Colon (tissue), 2 donors: ENCODE measurements around the gene COPB2.
"Not testable (repeated sequence)": the region's sequence is repeated elsewhere in the genome, so short reads cannot be mapped to it uniquely, and the experiment has no call there.

Experiments used
- FAIRE-seq: peaks from 2 replicates; lab custom pipeline; 2012; peaks lifted over from hg19 to GRCh38; lab: Jason Lieb, UNC
- donor health status: control.
- donor health status: control.

COPB2 gene

DNA sequence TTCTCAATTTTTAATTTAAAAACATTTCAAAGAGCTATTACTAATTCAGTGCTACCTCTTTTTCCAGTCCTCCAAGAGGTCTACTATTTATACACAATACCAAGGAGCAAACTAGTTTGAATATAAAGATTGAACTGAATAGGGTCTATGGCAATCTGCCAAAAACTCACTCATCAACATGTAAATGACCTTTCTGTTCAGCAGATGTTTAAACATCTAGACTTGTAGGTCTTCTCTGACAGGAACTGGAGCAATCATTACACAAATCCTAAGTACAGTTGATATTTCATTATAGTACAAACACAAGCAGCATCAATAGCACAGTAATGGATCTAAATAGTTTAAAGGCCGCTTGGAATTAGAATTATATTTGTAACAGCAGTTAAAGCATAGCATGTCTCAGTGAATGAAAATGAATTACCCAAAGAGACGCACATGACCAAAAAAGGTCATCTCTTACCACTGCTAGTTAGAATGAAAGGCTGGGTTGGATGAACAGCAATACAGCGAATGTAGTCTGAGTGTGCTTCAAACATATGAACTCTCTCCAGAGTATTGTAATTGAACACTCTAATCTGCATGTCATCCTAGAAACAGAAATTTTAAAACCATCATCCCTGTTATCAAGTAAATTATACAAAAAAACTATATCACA, 10.7 kb downstream of the COPB2 start:
- FAIRE-seq = no peak

DNA sequence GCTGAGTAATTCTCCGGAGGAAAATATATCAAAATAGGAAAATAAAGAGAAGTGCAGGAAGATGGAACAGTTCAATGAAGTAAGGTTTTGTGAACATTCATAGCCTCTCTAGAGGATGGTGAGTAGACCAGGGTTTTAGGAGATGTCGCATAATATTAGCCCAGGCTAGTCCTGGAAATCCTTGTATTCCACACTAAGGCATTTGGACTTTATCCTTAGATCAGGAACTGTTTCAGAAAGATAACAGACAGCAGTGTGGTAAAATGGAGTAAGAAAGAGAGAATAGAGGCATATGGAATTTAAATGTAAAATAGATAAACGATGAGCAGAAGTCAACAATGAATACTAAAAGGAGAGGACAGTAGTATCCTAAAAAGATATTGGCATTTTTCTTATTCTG, 12.1 kb downstream of the COPB2 start:
- FAIRE-seq = no peak

DNA sequence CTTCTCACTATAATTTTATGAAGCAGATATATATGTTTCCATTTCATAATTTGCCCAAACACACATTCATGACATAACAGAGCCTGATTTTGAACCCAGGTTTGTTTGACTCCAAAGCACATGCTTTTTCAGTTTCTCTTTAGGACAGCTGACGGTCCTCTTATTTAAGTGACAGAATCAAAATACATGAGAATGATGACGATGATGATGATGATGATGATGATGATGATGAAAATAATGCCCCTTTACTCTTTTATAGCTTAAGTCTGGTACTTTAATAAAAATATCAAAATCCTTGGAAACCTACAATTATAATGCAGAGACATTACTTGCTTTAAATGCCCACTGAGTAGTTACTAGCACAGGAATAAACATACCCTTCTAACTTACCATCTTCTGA, 15.3 kb downstream of the COPB2 start:
- no peak for FAIRE-seq

DNA sequence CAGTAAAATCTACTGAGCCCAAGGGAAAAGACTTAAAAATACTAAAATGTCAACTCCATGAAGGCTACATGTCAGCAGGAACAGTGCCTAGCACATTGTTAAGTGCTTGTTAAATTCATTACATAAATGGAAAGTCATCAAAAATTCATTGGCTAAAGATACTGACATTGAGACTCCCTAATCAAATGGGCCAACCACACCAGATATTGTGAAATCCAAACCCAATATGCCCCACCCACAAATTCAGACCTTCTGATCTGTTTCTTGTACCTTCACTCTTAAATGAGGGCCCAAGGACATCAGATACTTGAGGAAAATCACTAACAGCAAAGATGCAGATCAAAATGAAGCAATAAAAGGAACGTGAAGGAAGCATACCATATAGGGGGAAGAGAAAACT, 24.9 kb downstream of the COPB2 start:
- no peak for FAIRE-seq

DNA sequence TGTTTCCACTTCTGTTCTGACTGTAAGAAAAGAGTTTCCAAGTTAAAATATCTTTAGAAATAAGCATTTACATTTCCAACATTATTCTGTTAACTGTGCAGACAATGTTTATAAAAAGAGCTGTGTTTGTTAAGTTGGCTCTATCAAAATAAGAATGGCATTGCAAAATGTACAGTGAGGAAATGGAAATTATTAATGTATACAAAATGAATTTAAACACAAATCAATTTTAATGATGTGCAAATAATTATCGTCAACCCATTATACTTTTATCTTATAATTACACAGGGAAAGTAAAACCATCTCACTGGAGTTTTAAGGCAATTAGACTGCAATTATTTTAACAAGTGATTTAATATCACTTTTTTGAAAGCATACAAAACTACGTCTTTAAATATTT, 28.2 kb downstream of the COPB2 start:
- FAIRE-seq = no peak

DNA sequence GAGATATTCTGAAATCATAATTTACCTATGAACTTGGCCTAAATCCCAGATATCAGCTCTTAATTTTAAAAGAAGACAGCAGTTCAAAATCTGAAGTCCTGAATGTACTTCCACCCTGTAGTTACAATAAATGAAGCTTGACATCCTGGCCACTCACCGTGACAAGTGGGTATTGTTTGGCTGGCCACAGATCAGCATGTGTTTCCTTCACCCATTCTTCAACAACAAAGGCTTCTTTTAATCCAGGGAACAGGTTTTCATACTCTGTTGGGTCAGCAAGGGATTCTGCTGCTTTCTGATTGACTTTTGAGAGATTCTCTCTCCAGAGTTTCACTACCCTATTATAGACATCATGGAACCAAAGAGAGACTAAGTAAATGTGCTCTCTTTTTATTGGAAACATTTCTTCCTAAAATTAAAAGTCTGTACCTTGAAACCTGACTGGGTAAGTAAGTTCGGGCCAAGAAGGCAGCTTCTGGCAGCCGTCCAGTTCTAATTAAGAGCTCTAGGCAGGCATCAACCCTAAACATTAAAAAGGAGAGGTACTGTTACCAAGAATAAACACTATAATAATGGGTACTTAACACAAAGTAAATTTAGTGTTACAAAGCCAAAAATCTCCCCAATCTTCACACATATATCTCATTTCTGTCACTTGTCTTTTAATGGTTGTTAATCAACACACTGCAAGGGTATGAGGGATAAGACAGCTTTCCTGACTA, 30.4 kb downstream of the COPB2 start:
- no peak for FAIRE-seq

DNA sequence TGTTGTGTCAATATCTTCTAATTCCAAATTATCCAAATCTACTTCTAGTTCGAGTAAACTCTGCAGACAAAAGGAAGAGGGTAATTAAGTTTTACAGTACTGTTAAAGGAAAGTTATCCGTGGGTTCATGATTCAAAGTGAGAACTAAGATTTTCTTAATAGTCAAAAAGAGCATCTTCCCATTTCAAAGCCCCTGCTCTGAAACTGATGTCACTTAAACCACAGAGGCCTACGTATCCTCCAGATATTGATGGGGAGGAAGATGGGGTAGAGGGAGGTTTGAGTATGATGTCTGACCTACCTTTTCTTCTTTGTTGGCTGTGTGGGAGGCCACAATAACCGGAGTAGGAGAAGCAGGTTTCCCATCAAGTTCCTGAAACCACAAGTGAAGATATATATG, 31.5 kb downstream of the COPB2 start:
- no peak for FAIRE-seq

DNA sequence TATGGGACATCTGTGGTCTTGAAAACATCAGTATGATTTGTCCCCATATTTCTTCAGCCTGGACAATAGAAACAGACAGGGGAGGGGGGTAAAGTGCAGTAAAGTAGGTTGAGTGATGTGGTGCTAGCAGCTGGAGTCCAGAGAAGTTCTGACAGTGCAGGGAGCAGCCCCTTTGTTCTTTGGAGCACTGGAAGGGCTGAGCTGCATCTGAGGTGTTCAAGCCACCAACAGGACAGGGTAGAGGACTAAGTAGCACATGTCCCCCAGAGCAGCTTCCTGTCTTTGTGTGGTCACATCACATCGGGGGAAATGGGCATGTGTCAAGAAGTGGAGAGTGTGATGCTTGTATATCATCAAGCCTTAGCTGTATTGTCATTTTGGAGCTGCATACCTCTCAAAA, 33.6 kb downstream of the COPB2 start:
- FAIRE-seq = no peak

DNA sequence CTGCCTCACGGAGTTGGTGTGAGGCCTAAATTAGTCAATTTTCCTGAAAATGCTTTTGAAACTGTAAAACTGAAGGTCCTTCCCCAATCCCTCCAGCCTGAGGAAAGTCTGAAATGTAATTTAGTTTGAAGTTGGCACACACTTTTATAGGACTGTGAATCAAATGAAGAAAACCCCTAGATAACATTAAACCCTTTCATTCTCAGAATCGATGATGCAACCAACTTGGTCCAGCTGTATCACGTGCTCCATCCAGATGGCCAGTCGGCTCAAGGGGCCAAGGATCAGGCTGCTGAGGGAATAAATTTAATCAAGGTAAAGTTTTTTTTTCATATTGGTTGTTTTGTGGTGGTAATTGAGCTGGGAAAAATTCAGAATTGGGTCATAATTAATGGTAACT, 34.0 kb downstream of the COPB2 start:
- no peak for FAIRE-seq

DNA sequence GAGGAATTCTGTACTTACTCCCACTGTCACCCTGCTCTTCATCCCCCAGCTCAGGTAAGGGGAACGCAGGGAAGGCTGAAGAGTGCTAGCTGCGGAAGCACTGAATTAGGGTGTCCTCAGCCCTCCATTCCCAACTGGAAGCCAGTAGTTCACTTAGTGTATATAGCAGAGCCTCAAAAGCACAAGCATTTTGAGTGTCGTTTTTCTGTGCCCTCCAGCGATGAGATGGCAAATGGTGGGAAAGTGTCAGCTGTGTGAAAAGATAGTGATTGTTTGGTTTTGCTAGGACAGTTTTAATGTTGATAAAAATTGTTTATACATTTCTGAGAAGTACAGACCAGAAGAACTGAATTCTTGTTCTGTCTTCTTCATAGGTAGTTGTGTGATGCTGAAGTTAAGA, 34.8 kb downstream of the COPB2 start:
- FAIRE-seq = no peak

DNA sequence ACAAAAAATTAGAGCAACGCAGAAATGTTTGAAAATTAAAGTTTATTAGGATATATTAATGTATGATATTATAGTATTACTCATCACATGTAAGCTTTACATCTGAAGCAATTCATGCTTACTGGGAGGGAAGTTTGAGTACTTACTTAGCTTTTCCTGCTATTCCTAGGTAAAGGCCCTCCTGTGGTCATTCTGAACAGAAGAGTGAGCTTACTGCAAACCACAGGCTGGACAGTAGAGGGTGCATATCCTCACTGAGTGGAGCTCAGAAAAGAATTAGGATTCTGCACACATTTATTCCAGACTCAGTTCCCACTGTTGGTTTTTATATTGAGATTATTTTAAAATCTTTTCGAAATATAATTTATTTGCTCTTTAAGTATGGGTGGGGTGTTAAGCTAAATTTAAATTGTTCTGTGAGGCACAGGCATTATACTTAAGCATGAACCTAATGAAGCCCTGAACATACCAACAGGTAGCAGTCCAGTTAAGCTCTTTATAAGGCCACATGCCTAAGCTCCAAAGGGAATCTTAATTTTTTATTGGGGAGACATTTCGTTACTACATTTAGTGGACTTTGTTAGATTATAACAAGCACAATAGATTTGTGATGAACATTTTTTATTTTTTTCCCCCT, 35.4 kb downstream of the COPB2 start:
- no peak for FAIRE-seq

DNA sequence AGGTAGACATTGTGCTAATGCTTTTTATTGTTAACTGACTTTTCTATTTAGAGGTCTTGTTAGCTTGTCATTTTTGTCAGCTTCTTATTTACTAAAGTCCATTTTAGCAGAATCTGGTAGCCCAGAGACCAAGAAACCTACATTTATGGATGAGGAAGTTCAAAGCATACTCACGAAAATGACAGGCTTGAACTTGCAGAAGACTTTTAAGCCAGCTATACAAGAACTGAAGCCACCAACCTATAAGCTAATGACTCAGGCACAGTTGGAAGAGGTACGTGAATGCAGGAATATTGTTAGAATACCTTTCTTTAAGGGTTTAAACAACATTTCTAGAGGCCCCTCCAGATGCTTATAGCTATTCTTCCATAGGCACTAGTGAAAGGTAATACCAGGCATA, 42.7 kb downstream of the COPB2 start:
- FAIRE-seq = no peak

DNA sequence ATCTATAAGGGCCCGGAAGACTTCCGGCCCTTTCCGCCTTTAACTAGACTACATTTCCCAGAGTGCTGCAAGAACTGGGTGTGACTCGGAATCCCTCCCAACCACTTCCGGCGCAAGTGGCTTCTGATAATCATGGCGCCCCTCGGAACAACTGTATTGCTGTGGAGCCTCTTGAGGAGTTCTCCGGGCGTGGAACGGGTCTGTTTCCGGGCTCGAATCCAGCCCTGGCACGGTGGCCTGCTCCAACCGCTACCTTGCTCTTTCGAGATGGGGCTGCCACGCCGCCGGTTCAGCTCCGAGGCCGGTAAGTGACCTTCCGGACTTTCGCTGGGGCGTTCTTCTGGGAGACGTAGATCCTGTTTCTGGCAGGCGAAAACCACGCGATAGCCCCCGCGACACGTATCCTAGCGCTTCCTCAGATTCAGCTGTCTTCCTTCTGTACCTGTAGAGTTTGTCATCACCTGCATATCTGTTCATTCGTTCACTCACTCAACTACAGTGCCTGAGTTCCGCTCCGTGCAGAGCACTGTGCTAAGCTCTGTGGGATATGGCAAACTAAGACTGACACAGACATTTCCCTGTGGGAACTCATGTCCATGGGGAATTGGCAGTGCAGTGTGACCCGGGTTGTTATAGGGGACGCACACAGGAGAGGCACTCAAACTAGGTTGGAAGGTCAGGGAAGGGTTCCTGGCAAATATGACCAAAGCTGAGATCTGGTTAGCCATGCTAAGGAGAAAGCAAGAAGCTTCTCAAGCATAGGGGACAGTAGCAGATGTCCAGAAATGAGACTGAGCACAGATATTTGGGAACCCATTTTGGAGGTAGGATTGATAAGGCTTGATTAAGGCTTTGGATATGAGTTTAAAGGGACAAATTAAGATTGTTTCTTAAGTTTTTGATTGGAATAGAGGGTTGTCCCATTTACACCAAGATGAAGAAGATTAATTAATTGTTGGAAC, 45.3 kb downstream of the COPB2 start, which contains the start of gene MRPS22:
MRPS22 (plus strand) TSS at position 126 of the 962 bp plus-strand sequence; CDS start at position 133, 7 bp downstream.
- FAIRE-seq = no peak

DNA sequence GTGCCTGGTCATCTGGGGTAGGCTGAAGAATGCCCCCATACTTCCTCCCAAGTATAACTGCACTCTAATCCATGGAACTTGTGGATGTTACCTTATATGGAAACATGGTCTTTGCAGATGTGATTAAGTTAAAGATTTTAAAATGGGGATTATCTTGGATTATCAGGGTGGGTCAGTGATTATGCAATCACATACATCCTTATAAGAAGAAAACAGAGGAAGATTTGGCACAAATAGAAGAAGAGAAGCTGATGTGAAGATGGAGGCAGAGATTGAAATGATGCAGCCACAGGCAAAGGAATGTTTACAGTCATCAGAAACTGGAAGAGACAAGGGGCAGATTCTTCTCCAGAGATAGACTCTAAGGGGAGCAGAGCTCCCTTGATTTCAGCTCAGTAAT, 47.4 kb downstream of the COPB2 start:
- FAIRE-seq = no peak

DNA sequence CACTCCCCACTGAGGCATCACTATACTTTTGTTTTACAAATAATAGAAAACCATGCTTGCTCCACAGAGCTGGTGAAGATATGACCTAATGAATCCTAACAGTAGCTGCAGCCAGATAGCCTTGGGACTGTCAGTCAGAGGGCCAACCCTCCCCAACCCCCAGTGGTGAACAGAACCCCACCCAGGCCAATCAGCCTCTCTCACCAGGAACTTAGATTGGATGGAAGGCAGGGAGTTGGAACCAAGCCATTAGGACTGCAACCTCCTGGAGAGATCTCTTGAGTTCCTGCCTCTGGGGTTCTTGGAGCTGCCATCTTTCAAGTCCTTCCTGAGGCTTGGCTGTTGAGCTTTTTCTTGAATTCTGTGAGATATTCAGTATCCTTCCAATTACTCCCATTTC, 48.7 kb downstream of the COPB2 start:
- FAIRE-seq = no peak

DNA sequence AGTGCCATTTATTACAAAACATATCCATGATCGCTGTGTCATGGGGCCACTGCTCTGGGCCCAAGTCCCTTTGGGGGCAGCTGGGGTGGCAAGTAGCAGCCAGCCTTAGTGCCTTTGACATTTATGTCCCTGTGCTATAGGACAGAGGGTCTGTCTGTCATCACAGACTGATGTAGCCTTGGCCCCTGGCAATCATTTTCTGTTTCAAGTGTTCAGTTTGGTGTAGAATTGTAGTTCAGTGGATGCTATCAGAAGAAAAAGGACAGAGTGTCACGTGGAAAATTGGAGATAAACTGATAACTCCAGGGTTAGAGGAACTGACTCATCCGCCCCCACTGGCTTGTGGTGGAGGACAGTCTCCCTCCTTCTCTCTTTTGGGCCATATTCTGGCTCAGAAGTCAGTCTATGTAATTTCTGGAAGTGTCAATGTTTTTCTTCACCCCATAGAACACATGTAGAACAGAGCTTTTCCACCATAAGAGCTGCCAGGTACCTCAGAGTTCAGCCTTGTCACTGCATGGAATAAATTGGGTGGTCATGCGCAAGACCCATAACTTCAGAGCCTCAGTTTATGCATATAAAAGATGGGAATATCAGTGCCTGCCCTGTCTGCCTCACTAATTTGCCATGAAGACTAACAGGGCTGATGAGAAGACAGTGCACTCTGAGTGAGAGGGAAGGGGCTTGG, 50.1 kb downstream of the COPB2 start:
- no peak for FAIRE-seq

DNA sequence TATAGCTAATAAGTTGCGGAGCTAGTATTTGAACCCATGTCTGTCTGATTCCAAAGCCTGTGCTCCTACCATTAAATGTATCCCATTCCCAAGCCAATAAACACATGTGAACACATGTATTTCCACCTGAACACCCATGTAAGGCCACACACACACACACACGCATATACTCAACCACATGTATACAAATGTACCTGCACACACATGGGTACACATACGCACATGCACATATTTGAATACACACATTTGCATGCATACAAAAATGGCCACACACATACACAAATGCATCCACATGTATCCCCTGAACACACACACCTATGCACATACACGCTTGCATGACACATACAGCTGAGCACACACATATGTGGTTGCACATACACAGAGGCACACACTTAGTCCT, 51.0 kb downstream of the COPB2 start:
- no peak for FAIRE-seq

DNA sequence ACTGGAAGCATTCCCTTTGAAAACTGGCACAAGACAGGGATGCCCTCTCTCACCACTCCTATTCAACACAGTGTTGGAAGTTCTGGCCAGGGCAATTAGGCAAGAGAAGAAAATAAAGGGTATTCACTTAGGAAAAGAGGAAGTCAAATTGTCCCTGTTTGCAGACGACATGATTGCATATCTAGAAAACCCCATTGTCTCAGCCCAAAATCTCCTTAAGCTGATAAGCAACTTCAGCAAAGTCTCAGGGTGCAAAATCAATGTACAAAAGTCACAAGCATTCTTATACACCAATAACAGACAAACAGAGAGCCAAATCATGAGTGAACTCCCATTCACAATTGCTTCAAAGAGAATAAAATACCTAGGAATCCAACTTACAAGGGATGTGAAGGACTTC, 54.8 kb downstream of the COPB2 start:
- FAIRE-seq = not testable (repeated sequence)

DNA sequence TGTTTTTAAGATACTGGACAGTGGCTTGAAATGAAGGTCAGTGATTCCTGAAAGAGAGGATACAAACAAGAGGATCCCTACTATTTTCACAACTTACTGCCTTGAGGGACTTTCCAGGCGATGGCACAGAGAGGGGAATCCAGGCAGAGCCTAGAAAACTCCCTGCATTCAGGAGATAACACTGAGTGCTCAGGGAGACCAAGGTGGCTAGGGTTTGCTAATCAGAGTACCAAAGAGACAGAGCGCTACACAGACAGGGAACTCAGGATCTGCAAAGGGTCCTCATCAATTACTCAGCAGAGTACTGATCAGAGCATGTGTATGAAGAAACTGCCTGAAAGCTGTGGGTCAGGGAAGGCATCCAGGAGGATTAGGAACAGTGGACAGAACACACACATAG, 57.4 kb downstream of the COPB2 start:
- no peak for FAIRE-seq

DNA sequence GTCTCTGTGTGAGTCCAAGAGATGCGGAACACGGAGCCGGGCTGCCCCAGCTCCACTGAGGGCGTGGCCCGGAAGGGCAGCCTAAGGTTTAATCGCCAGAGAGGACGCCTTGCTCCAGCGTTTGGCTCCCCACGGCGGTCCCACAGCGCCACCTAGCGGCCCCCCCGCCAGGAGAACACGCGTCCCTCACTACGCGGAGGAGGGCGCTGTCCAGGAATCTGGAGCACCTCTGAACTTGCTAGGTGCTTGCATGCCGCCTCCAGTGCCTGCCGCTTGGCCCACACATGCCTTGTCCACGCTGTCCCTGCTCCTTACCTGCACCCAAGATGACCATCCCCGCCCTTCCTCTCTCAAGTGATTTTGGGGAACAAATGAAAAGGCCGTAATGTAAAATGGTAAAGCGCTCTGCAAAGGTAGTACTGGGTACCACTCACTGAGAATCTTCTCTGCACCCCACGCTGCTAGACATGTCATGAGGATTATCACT, 60.0 kb downstream of the COPB2 start:
- FAIRE-seq = no peak

DNA sequence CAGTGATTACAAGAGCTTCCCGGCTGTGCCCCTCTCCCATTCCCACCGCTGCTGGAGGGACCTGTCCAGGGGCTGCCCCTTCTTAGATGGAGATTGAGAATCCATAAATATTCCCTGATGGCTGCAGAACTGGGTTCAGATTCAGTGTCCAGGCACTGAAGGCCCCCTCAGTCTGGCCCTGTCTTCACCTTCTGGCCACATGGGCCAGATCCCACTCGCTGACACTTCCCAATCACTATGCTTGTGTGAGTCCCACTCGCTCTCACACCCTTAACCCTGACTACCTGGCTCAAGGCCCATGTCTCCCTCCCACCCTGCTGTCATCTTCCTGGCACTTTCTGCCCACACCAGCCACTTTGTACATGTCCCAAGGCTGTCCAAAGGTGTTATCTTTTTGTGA, 61.1 kb downstream of the COPB2 start:
- FAIRE-seq = no peak

DNA sequence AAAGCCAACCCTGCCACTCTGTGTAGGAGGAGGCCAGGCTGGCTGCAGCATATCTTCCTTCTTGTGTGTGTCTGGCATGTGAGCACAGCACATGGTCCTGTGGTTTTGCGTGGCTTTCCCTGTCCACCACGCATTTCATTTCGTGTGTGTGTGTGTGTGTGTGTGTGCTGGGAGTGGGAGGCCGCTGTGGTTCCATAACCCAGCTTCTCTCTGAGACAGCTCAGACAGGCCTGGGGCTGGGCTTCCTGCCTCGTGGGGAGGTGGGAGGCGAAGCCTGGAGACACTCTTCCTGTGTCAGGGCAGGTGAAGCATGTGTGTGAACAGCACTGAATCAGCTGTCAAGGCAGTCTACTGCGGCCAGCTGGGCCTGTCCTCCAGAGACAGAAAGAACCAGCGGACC, 61.6 kb downstream of the COPB2 start:
- no peak for FAIRE-seq
